Neuronal stem cell (in vitro differentiated cells): ENCODE data around the gene ZNF469.
A peak's percentile ranks its signal among the peaks of the same experiment; 100 is the strongest.

Experiments used
- DNase-seq: peaks from one replicate; pipeline ENCODE4 v3.0.0-alpha.2; 2013; ENCODE audit warnings: low spot score
- H2AFZ ChIP-seq: one replicate; pipeline ENCODE4 v1.6.1; 2013; ENCODE audit warnings: mild to moderate bottlenecking, low read length, inconsistent platforms
- H2AK5ac ChIP-seq: 2 replicates; pipeline ENCODE4 v1.6.1; 2013; ENCODE audit warnings: low read depth, mild to moderate bottlenecking, inconsistent platforms, low read length, moderate library complexity, mixed read lengths
- H2BK120ac ChIP-seq: 2 replicates; pipeline ENCODE4 v1.6.1; 2013; ENCODE audit warnings: low read depth, mild to moderate bottlenecking, inconsistent platforms, low read length, moderate library complexity, mixed read lengths
- H2BK12ac ChIP-seq: one replicate; pipeline ENCODE4 v1.6.1; 2013; ENCODE audit warnings: low read length, inconsistent platforms
- H2BK15ac ChIP-seq: 2 replicates; pipeline ENCODE4 v1.6.1; 2013; ENCODE audit warnings: mild to moderate bottlenecking, low read length, inconsistent platforms, mixed read lengths
- H2BK5ac ChIP-seq: one replicate; pipeline ENCODE4 v1.6.1; 2013; ENCODE audit warnings: inconsistent platforms, mild to moderate bottlenecking, low read length, moderate library complexity
- H3K14ac ChIP-seq: one replicate; pipeline ENCODE4 v1.6.1; 2013; ENCODE audit warnings: low read length, inconsistent platforms
- H3K18ac ChIP-seq: 2 replicates; pipeline ENCODE4 v1.6.1; 2013; ENCODE audit warnings: low read length, inconsistent platforms
- H3K23ac ChIP-seq: 2 replicates; pipeline ENCODE4 v1.6.1; 2013; ENCODE audit warnings: low read depth, mild to moderate bottlenecking, mixed read lengths, low read length, inconsistent platforms; ENCODE audit not compliant: poor library complexity
- H3K27ac ChIP-seq: replicated peaks from 3 replicates; pipeline ENCODE4 v1.5.1; 2013; ENCODE audit warnings: low read length, inconsistent platforms
- H3K27me3 ChIP-seq, 3 experiments: 2 replicates each; pipeline ENCODE4 v1.6.1; 2013; ENCODE audit warnings: low read length in 3 of 3, mild to moderate bottlenecking in 2 of 3, inconsistent platforms in 1 of 3, low read depth in 1 of 3, mixed read lengths in 1 of 3, moderate library complexity in 1 of 3; ENCODE audit not compliant: control insufficient read depth in 3 of 3, insufficient read depth in 3 of 3
- H3K36me3 ChIP-seq, 2 donors: replicated peaks in 1 of 2; 2 replicates each; pipeline ENCODE4 v1.6.1; 2013; ENCODE audit warnings: low read length in 2 of 2; ENCODE audit not compliant: control insufficient read depth in 2 of 2, insufficient read depth in 2 of 2
- H3K4ac ChIP-seq: 2 replicates; pipeline ENCODE4 v1.6.1; 2013; ENCODE audit warnings: inconsistent platforms, mild to moderate bottlenecking, low read length, moderate library complexity
- H3K4me1 ChIP-seq, 2 donors: 1 replicate in 1 of 2; 2 replicates in 1 of 2; pipeline ENCODE4 v1.6.1; 2013; ENCODE audit warnings: low read length in 2 of 2, low read depth in 1 of 2; ENCODE audit not compliant: control insufficient read depth in 2 of 2, insufficient read depth in 1 of 2
- H3K4me2 ChIP-seq: one replicate; pipeline ENCODE4 v1.6.1; 2013; ENCODE audit warnings: mild to moderate bottlenecking, low read length, inconsistent platforms; ENCODE audit not compliant: insufficient read depth, poor library complexity, severe bottlenecking
- H3K4me3 ChIP-seq, 2 donors: 2 replicates each; pipeline ENCODE4 v1.5.1; 2013; ENCODE audit warnings: low read length in 2 of 2, mild to moderate bottlenecking in 2 of 2, inconsistent platforms in 1 of 2, moderate library complexity in 1 of 2
- H3K79me1 ChIP-seq: one replicate; pipeline ENCODE4 v1.6.1; 2013; ENCODE audit warnings: low read depth, mild to moderate bottlenecking, inconsistent platforms, low read length, moderate library complexity
- H3K9ac ChIP-seq: one replicate; pipeline ENCODE4 v1.6.1; 2013; ENCODE audit warnings: mild to moderate bottlenecking, low read depth, low read length, inconsistent platforms; ENCODE audit not compliant: poor library complexity
- H3K9me3 ChIP-seq, 2 donors: replicated peaks in 1 of 2; 2 replicates each; pipeline versions ENCODE3 to v1.6.1; 2013; ENCODE audit warnings: low read length in 2 of 2, mild to moderate bottlenecking in 2 of 2, inconsistent platforms in 1 of 2, low read depth in 1 of 2, mixed read lengths in 1 of 2, moderate library complexity in 1 of 2; ENCODE audit not compliant: control insufficient read depth in 2 of 2, insufficient read depth in 1 of 2
- H4K8ac ChIP-seq: one replicate; pipeline ENCODE4 v1.6.1; 2013; ENCODE audit warnings: low read depth, mild to moderate bottlenecking, inconsistent platforms, low read length, moderate library complexity
- H4K91ac ChIP-seq: one replicate; pipeline ENCODE4 v1.6.1; 2013; ENCODE audit warnings: low read length, low read depth, mild to moderate bottlenecking, inconsistent platforms; ENCODE audit not compliant: poor library complexity
- WGBS, 2 donors: extraction: QIAGEN DNeasy Blood & Tissue Kit; methylation state at CpG; one replicate each; pipeline ENCODE4 v1.1.7; 2013; ENCODE audit warnings: missing lambda C conversion rate in 2 of 2, mixed read lengths in 1 of 2; ENCODE audit not compliant: insufficient read length in 2 of 2, insufficient replicate concordance in 1 of 2; ENCODE audit errors: extremely low coverage in 2 of 2; 5-methylcytosine and 5-hydroxymethylcytosine counted together

Gene ZNF469

DNA sequence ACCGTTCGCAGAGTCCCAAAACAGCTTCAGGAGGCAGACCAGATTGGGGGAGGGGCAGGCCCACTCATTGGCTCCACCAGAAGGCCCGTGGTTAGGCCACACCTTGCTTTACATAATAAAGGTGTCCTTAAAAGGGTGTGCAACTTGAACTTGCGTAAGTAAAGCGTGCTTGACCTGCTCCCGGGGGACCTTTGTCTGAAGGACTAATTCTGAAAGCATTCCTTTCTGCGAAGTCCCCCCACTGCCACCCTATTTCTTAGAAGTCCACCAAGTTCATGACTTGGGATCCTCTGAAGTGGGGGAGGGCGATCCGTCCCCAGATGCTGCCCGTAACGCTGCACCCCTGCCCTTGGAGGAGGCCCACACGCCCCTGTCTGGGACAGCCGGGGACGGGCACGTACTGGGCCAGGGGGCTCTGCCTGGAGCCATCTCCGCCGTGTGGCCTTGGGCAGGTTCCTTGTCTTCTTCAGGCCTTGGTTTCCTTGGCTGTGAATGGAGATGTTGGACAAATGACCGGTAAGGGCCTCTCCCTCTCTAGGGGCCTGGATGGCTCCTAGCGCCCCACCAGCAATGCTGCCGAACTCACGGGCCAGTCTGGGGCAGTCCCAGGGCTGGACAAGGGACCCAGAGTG lies 823 bp upstream of the ZNF469 start:
- Histone ChIP-seq H3K4me2 (no peak overlapping the region), H3K79me1 (no peaks in the 10 kb centered on the region), H3K4me1 (peaks cover 0 to 8% of the 10 kb centered on the region in 2 donors), H4K91ac (no peak overlapping the region), H3K18ac (peak overlapping the region; percentile 41), H3K9me3 (peaks cover 0 to 15% of the 10 kb centered on the region in 2 donors), H3K36me3 (peaks cover 0 to 3% of the 10 kb centered on the region in 2 donors), H2AFZ (no peak overlapping the region), H3K4ac (no peak overlapping the region), H3K27me3 (peaks cover 14 to 86% (median 50%) of the 10 kb centered on the region in 3 experiments), H3K14ac (no peak overlapping the region), H2BK120ac (no peak overlapping the region), H2BK12ac (no peak overlapping the region), H3K4me3 (no peak overlapping the region), H2BK5ac (no peak overlapping the region), H3K9ac (no peak overlapping the region), H2BK15ac (no peak overlapping the region), H3K23ac (peak overlapping the region; percentile 5), H4K8ac (no peak overlapping the region), H3K27ac (no peak overlapping the region), H2AK5ac (no peak overlapping the region)
- no peak for DNase-seq
- no CpG with 5 or more reads among the region's 21 CpGs for WGBS, 2 donors

DNA sequence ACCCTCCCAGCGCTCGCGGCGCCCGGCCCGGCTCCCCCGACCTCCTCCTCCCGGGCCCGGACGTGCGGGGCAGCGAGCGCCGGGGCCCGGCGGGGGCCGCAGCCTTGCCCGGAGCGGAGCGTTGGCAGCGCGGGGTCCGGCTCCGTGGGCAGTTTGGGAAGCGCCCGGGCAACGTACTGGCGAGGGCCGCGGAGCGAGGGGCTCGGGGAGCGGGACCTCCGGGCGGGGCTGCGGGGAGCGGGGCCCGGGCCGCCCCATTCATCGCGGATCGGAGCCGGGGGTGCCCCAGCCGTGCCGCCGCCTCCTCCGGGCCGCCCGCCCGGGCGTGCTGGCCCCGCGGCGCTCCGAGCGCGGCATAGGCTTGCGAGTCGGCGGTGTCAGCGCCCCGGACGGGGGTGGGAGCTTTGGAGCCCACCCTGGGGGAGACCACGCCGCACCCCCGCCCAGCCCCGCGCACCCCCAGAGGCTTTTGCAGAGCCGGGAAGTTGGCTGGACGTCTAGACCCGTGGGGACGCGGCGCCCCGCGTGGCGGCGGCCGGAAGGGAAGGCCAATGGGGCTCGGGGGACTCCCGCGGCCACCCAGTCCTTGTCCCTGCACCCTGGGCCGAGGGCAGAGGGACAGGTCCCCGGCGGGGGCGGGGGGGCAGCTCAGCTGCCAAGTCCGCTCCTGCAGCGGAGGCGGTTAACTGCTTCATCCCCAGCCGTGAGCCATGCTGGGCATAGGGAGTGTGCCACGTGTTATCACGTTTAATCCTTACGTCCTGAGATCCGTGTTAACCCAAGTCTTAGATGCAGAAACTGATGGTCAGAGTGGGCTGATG lies 852 bp downstream of the ZNF469 start:
- Histone ChIP-seq H3K14ac (peak overlapping the region; percentile 14), H4K91ac (no peak overlapping the region), H3K36me3 (peaks cover 0 to 3% of the 10 kb centered on the region in 2 donors), H3K4me1 (peaks cover 0 to 8% of the 10 kb centered on the region in 2 donors), H3K79me1 (no peaks in the 10 kb centered on the region), H3K23ac (peak overlapping the region; percentile 83), H3K27ac (no peak overlapping the region), H2BK5ac (peak overlapping the region; percentile 10), H2AK5ac (no peak overlapping the region), H3K18ac (peak overlapping the region; percentile 42), H3K9me3 (peaks cover 0 to 15% of the 10 kb centered on the region in 2 donors), H2AFZ (no peak overlapping the region), H3K4me2 (peak overlapping the region; percentile 94), H2BK12ac (no peak overlapping the region), H2BK120ac (peak overlapping the region; percentile 56), H2BK15ac (no peak overlapping the region), H3K4ac (no peak overlapping the region), H4K8ac (no peak overlapping the region), H3K4me3 (peak overlapping the region in 1 of 2 donors; percentile 74), H3K27me3 (peaks cover 14 to 87% (median 50%) of the 10 kb centered on the region in 3 experiments), H3K9ac (no peak overlapping the region)
- DNase-seq, result no peak
- no CpG with 5 or more reads among the region's 94 CpGs for WGBS, 2 donors

DNA sequence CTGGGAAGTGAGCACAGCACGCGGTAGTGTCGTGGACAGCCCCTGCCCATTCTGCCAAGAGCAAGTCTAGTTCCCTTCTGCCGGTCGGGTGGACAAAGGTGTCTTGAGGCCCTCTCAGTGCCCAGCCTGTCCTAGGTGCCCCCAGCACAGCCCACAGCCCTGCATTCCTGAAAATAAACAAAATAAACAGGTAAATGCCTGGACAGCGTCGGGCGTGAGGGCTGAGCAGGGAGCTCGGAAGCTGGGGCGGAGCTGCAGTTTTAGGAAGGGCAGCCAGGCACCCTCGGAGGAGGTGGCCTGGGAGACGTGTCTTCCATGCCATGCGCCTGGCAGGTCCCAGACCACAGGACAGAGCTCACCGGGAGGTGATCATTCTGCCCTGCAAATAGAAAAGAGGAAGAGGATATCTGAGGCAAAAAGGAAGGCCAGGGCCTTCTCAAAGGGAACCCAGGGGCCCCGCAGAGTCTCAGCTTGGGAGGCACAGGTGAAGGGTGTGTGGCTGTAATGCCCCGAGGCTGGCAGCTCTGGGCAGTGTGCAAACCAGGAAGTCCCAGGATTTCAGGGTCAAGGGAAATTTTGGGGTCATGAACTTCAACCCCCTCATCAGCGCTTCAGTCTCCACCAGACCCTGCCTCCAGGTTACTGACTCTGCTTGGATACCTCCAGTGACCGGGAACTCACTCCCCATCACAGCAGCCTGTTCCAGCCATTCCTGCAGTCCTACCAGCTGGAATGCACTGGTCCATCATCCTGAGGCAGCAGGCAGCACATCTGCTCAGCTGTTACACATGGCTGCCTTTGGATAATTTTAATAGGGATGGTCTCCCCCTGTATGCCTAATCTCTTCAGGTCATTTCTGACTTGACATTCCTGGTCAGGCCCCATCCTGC lies 1.7 kb downstream of the ZNF469 start:
- peaks cover 14 to 91% (median 50%) of the 10 kb centered on the region in 3 experiments for H3K27me3 ChIP-seq
- peak overlapping the region; percentile 10 for H2BK5ac ChIP-seq
- peak overlapping the region; percentile 14 for H3K14ac ChIP-seq
- no peak overlapping the region for H4K91ac ChIP-seq
- no peak overlapping the region for H4K8ac ChIP-seq
- peak overlapping the region; percentile 56 for H2BK120ac ChIP-seq
- H3K36me3 ChIP-seq, result peaks cover 0 to 3% of the 10 kb centered on the region in 2 donors
- no peak for DNase-seq
- H3K23ac ChIP-seq, result peak overlapping the region; percentile 83
- no peak overlapping the region for H3K27ac ChIP-seq
- no peaks in the 10 kb centered on the region for H3K79me1 ChIP-seq
- peaks cover 0 to 8% of the 10 kb centered on the region in 2 donors for H3K4me1 ChIP-seq
- H2AFZ ChIP-seq, result no peak overlapping the region
- peak overlapping the region; percentile 6 for H2AK5ac ChIP-seq
- H3K18ac ChIP-seq, result peak overlapping the region; percentile 24
- no peak overlapping the region for H2BK15ac ChIP-seq
- H3K4me2 ChIP-seq, result no peak overlapping the region
- H3K4ac ChIP-seq, result no peak overlapping the region
- no CpG with 5 or more reads among the region's 18 CpGs for WGBS, 2 donors
- no peak overlapping the region for H2BK12ac ChIP-seq
- H3K9ac ChIP-seq, result no peak overlapping the region
- H3K9me3 ChIP-seq, result peaks cover 0 to 15% of the 10 kb centered on the region in 2 donors
- peak overlapping the region in 1 of 2 donors; percentile 74 for H3K4me3 ChIP-seq
